GM19238 (cell line): ENCODE data around the gene EEPD1.

Experiments used
- DNase-seq: peaks from one replicate; pipeline ENCODE4 v3.0.0; 2011; ENCODE audit warnings: low spot score; ENCODE audit not compliant: insufficient read length

EEPD1 gene

GRCh38 chr7:36299223-36299774 is 146.2 kb downstream of the EEPD1 start:
- no peak for DNase-seq

- DNase-seq: no peak
These were observed 146.8 kb downstream of the EEPD1 start for GRCh38 chr7:36299823-36300341.

GRCh38 chr7:36300696-36301350 is 147.8 kb downstream of the EEPD1 start:
- DNase-seq: no peak

- no peak for DNase-seq
These were observed 149.1 kb downstream of the EEPD1 start for GRCh38 chr7:36301914-36302771.

- DNase-seq: no peak
These were observed 150.4 kb downstream of the EEPD1 start for GRCh38 chr7:36303202-36304098.

GRCh38 chr7:36304099-36304425 is 151.0 kb downstream of the EEPD1 start:
- DNase-seq: no peak

GRCh38 chr7:36305226-36305625 is 152.2 kb downstream of the EEPD1 start:
- DNase-seq: no peak

GRCh38 chr7:36305648-36306047 is 152.6 kb downstream of the EEPD1 start:
- no peak for DNase-seq

GRCh38 chr7:36306222-36306621 is 153.2 kb downstream of the EEPD1 start:
- DNase-seq: no peak

GRCh38 chr7:36306722-36307121 is 153.7 kb downstream of the EEPD1 start:
- no peak for DNase-seq

- DNase-seq: no peak
These were observed 155.0 kb downstream of the EEPD1 start for GRCh38 chr7:36308031-36308430.

- no peak for DNase-seq
These were observed 156.2 kb downstream of the EEPD1 start for GRCh38 chr7:36309301-36309700.

GRCh38 chr7:36309716-36310115 is 156.7 kb downstream of the EEPD1 start:
- no peak for DNase-seq

- DNase-seq: no peak
These were observed 157.8 kb downstream of the EEPD1 start for GRCh38 chr7:36310897-36311296.

- no peak for DNase-seq
These were observed 158.5 kb downstream of the EEPD1 start for GRCh38 chr7:36311539-36311938.

- DNase-seq: no peak
These were observed 159.2 kb downstream of the EEPD1 start for GRCh38 chr7:36312064-36312914.

- no peak for DNase-seq
These were observed 159.9 kb downstream of the EEPD1 start for GRCh38 chr7:36312915-36313334.

- no peak for DNase-seq
These were observed 160.6 kb downstream of the EEPD1 start for GRCh38 chr7:36313607-36314006.

GRCh38 chr7:36314491-36314890 is 161.4 kb downstream of the EEPD1 start:
- no peak for DNase-seq

GRCh38 chr7:36315309-36315944 is 162.4 kb downstream of the EEPD1 start:
- no peak for DNase-seq
